PFSK-1 (cell line): ENCODE data around the gene CDH8.

Source experiments
- FOXP2 ChIP-seq: optimal IDR thresholded peaks from 2 replicates; pipeline ENCODE3; 2011; ENCODE audit warnings: borderline replicate concordance, control low read depth, inconsistent platforms; ENCODE audit not compliant: insufficient read depth; ENCODE audit errors: extremely low read length, extremely low read depth
- POLR2AphosphoS5 ChIP-seq: IDR thresholded peaks from 2 replicates; pipeline ENCODE4 v1.6.1; 2012; ENCODE audit warnings: low read depth, mild to moderate bottlenecking, control low read depth, low read length, moderate library complexity
- REST ChIP-seq, 2 experiments: IDR thresholded peaks; 2 replicates each; pipeline versions ENCODE4 v1.6.1 to v1.8.0; 2011 to 2012; ENCODE audit warnings: low read depth in 2 of 2, low read length in 2 of 2, control low read depth in 1 of 2, inconsistent platforms in 1 of 2, mild to moderate bottlenecking in 1 of 2, moderate library complexity in 1 of 2; ENCODE audit not compliant: insufficient read depth in 1 of 2
- SIN3A ChIP-seq: IDR thresholded peaks from 2 replicates; pipeline ENCODE4 v1.6.1; 2012; ENCODE audit warnings: mild to moderate bottlenecking, low read length, moderate library complexity, borderline replicate concordance; ENCODE audit not compliant: insufficient read depth
- TAF1 ChIP-seq: IDR thresholded peaks from 2 replicates; pipeline ENCODE4 v1.6.1; 2012; ENCODE audit warnings: low read length, control low read depth, borderline replicate concordance; ENCODE audit not compliant: insufficient read depth

The CDH8 gene

GRCh38 chr16:62022688-62023087 lies 13.6 kb downstream of the CDH8 start:
- no peak for TF ChIP-seq REST (IDR thresholded peaks at IDR 0.05; ENCODE audit: insufficient read depth in 1 of 2, low read depth in 2 of 2, low read length in 2 of 2)
- no peak for TF ChIP-seq TAF1
- no peak for TF ChIP-seq FOXP2
- no peak for TF ChIP-seq SIN3A
- TF ChIP-seq POLR2AphosphoS5: no peak

GRCh38 chr16:62021161-62021581 lies 15.1 kb downstream of the CDH8 start:
- TF ChIP-seq FOXP2 (no peak), TAF1 (no peak), REST (IDR thresholded peaks at IDR 0.05; ENCODE audit: insufficient read depth in 1 of 2, low read depth in 2 of 2, low read length in 2 of 2) (no peak), SIN3A (no peak), POLR2AphosphoS5 (no peak)

- TF ChIP-seq POLR2AphosphoS5: no peak
- TF ChIP-seq REST (IDR thresholded peaks at IDR 0.05; ENCODE audit: insufficient read depth in 1 of 2, low read depth in 2 of 2, low read length in 2 of 2): no peak
- no peak for TF ChIP-seq SIN3A
- TF ChIP-seq FOXP2: no peak
- no peak for TF ChIP-seq TAF1
Observed at GRCh38 chr16:62020681-62021080, 15.6 kb downstream of the CDH8 start.

- TF ChIP-seq FOXP2 (no peak), SIN3A (no peak), TAF1 (no peak), REST (IDR thresholded peaks at IDR 0.05; ENCODE audit: insufficient read depth in 1 of 2, low read depth in 2 of 2, low read length in 2 of 2) (no peak), POLR2AphosphoS5 (no peak)
Observed at GRCh38 chr16:62019851-62020250, 16.4 kb downstream of the CDH8 start.
